Inflammatory macrophage treated with lipopolysaccharide for 1 hour (primary cell): ENCODE results near the gene INS.
A peak's percentile ranks its signal among the peaks of the same experiment; 100 is the strongest.

ENCODE experiments used
- DNase-seq, 2 donors: peaks; one replicate each; pipeline ENCODE4 v3.0.0-alpha.2; 2020 to 2022

The INS gene

GRCh38 chr11:2143477-2143798 is 17.6 kb downstream of the INS start:
- DNase-seq, result peak; percentile 47 to 59

GRCh38 chr11:2142762-2143202 is 18.2 kb downstream of the INS start:
- peak; percentile 85 to 95 for DNase-seq

GRCh38 chr11:2142300-2142759 is 18.7 kb downstream of the INS start:
- DNase-seq, result peak; percentile 57 to 75

DNA sequence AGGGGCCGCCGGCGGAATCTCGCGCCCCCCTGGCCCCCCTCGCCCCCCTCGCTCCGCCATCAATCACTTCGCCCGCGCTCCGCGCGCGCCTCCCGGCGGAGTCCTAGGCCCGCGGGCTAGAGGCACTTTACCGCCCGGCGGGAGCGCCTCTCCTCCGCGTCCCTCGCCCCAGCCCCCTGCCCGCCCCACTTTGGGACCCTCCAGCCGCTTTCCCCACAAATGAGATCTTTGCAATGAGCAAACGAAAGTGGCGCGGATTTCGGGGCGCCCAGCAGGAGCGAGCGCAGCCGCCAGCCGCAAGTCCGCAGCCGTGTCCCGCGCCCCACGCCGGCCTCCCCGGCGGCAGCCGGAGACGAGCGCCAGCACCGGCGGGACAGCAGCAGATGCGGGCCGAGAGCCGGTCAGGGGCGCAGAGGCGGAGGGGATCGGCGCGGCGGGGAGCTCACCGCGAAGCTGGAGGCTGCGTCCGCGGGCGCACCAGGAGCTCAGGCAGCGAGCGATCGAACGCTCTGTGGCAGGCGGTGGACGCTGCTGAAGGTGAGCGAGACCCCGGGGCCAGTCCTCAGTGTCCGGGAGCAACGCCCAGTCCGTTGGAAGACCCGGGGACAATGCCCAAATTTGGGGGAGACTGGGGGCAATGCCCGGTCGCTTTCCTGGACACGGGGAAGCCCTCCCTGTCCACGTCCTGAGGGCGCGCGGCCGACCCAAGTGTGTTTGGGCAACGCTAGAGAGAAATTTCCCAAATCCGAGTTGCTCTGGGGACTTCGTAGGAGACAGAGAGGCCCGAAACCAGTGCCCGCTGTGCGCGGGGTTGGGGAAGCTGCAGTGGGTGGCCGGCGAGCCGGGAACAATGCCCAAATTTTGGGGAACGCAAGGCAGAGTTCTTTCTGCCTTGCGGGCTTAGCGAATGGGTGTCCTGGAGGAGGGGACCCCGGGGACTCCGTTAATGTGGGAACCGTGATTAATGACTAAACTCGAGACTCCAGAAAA is 20.3 kb downstream of the INS start:
- DNase-seq, result no peak

GRCh38 chr11:2139621-2140337 is 21.2 kb downstream of the INS start:
- no peak for DNase-seq

DNA sequence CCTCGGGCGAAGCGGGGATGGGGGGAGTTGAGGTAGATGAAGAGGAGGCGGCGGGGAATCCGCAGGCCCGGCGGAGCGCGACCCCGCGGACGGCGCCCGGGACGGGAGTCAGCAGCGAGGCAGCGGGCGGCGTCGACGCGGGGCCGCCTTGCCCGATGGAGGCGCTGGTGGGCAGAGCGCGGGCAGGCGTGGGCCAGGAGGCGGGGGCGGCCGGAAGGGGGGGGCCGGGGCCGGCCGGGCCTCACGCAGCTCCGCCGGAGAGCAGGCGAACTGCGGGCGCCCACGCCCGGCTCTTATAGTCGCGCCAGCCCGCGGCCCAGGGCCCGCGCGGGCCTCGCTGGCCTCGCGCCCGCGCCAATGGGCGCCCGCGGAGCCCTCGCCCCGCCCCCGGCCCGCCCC is 21.9 kb downstream of the INS start, which contains the start of gene IGF2:
IGF2 (minus strand) TSS at position 267 of the 399 bp plus-strand sequence. CDS start 3,866 bp downstream, outside the sequence.
- DNase-seq, result no peak

DNA sequence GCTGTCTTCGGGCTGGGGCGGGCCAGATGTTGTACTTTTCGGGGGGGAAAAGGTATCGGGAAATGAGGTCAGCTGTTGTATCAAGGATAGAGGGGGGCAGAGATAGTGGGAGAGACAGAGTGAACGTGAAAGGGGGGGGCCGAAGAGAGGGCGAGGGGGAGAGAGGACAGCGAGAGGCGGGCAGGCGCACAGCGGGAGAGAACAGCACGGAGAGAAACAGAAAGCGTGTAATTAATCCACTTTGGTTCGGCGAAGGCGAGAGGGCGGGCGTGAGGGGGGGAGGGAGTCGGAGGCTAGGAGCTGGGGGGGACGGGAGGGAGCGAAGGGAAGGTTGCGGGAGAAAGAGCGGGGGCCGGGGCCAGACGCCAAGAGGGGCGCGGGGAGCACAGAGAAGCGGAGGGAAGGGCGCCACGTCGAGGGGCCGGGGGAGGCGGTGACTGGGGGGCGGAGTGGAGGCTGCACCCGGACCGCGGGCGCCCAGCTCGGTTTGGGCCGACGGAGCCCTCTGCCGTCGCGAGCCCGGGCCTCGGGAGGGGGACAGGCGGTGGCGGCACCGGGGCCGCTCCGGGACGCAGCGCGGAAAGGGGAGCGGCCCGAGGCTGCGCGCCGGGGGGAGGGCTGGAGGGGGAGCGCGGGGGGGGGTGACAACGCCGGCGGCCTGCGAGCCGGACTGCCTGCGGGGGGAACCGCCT is 22.4 kb downstream of the INS start:
- no peak for DNase-seq

GRCh38 chr11:2138068-2138430 is 23.0 kb downstream of the INS start:
- no peak for DNase-seq

DNA sequence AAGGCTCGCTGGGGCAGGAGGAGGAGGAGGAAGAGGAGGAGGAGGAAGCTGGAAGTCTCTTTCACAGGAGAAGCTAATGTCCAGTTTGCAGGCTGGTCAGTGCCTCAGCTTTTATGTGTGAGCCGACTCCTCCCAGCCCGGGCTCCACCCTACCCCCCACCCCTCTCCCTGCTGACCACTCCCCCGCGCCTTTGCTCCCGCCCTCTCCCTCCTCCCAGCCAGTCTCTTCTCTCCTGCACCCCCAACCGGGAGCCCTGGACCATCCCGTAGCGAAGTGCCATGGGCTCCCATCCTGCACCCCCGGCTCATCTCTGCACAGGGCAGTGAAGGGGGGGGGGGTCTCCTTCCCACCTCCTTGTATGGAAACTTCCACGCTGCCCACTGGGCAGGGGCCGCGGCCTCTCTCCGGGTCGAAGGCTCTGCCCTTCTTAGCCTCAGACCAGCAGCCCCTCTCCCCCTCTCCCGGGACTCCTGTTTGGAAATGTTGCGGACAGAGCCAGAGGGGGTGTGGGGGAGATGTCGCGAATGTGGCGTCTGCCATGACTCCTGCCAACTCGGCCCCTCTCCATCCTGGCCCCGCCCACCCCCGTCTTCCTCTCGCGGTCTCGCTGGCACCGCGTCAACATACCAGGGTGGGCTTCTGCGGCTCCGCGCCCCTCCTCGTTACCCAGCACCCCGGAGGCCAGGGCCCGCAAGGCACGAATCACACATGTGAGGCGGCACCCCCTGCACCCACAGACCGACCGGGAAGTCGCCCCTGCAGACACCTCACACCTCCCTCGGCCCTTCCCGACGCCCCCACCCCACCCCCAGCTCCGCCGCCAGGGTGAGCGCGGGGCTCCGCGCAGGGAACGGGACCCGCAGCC is 23.6 kb downstream of the INS start:
- no peak for DNase-seq

DNA sequence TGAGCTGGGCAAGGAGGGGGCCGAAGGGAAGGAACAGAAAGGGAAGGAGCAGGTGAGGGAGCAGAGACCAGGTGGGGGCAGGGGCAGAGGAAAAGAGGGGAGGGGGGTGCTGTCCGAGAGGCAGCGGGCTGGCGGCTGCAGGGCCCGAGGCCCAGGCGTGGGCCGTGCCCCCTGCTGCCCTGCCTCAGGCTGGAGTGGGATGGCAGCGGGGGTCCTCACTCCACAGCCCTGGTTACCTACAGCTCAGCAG is 24.1 kb downstream of the INS start:
- no peak for DNase-seq

DNA sequence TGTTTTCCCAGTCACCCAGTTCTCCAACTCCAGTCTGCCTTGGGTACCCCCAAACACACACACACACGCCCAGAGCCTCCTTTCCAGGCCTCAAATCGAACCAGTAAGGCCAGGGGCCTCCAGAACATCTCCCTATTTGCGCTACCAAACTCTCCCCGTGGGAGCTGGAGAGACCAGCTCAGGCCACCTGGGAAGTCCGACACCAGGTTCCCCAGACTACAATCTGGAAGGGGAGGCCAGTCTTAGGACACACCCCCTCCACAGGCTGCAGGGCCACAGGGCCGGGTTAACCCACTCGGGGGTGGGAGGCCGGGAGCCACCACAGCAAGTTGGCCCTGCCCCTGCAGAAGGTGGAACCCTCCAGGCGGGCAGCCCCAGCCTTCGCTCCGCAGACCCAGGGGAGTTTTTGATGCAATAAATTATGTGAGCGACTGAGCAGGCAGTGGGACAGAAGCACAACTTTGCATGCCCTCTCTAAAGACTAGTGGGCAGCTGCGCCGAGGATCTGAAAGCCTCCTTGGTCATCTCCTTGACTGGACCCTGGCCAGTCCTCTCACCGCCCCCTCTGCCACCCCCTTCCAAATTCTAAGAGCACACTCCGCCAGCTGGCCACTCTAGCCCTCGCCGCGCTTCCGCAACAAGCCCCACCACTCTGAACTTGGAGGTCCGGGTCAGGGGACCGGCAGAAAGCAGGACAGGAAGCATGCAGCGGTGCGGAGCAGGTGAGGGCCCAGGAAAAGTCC is 24.6 kb downstream of the INS start:
- DNase-seq, result no peak

DNA sequence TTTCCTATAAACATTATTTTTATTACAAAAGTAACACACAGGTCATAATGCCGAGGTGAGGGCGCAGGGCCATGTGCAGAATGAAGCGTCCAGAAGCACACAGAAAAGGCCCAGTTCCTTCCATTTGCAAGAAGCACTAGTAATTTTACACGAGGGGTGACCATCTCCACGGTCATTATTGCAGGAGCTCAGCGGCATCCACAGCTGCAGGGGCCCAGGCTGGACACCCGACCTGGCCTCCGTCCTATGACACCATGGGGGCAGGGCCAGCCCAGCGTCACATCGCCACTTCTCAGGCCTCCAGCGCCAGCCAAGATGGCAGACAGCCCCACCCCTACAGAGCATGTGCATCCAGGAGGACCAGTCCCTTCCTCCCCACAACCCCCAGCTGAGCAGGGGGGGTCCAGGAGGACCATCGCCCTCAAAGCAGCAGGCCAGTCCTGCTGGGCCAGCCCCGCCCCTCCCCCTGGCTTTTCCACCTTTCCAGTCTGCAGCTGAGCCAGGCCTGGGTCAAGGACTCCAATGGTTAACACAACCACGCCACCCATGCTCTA is 25.3 kb downstream of the INS start:
- DNase-seq, result no peak

DNA sequence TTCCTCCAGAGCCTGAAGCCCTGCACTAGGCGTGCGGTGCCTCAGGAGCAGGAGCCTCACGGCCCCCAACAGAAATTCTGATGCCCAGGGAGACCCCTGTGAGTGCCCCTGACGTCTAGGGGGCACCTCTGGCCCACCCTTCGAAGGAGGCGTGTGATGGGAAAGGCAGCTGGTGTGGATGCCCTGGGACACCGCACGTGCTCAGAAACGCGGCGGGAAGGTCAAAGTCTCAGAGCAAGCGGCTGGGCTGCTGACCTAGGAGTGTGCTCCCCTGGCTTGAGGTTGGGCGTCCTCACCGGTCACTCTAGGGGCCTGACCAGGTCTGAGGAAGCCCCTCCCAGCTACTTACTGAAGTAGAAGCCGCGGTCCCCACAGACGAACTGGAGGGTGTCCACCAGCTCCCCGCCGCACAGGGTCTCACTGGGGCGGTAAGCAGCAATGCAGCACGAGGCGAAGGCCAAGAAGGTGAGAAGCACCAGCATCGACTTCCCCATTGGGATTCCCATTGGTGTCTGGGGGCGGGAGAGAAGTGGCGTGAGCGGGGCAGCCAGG is 25.9 kb downstream of the INS start:
- DNase-seq, result no peak

DNA sequence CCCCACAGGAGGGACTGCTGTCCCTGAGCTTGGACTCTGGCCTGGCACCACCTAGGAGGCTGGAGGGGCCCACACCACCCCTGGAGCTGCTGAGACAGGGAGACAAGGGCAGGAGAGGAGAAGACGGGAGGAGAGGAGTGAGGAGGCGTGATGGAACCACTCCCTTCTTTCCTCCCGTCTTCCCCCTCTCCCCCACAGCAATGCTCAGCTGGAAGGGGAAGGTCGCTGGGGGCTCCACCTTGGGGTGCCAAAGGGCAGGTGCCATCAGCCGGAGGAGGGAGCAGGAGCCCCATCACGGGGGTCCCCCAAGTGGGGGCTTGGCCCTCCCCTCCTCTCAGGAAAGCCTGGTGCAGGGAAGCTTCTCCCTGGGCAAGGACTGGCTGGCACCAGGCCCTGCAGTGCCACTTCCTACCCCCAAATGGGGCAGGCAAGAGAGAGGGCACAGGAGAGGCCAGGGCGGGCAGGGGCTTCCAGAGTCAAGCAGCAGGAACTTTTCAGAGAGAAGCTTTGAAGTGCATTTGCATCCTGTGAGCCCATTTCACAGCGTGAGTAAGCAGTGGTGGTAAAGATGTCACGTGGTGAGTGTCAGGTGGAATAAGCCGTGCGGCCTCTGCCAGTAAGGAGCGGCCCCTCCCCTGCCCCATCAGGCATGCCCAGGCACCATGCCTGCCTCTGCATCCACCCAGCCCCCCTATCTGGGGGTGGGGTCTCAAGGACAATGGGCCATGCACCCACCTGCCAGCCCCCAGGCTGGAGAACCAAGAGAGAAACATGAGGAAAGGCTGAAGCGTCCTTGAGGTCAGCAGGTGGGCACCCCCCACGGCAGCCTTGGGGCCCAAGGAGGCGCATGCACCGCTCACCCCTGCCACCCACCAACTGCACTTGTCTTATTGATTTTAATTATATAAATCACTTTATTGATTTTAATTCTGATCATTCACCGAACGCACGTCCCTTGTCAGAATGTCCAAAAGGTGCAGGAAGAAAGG is 26.7 kb downstream of the INS start:
- no peak for DNase-seq

- DNase-seq, result no peak
These were observed 27.6 kb downstream of the INS start for GRCh38 chr11:2133241-2134021.

GRCh38 chr11:2132874-2133240 is 28.2 kb downstream of the INS start:
- DNase-seq, result no peak

DNA sequence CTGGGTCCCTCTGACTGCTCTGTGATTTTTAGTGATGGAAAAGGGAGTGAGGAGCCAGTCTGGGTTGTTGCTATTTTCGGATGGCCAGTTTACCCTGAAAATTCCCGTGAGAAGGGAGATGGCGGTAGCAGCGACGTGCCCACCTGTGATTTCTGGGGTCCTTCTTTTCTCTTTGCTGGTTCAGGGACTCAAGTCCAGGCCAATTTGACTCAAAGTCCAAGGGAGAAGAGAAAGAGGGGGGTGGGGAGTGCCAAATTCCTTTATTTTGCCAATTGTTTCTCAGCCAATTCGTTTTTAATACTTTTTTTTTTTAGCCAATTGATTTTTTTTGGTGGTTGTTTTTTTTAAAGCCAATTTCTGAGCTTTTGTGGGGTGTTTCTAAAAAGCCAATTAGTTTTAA is 28.8 kb downstream of the INS start:
- DNase-seq, result no peak

DNA sequence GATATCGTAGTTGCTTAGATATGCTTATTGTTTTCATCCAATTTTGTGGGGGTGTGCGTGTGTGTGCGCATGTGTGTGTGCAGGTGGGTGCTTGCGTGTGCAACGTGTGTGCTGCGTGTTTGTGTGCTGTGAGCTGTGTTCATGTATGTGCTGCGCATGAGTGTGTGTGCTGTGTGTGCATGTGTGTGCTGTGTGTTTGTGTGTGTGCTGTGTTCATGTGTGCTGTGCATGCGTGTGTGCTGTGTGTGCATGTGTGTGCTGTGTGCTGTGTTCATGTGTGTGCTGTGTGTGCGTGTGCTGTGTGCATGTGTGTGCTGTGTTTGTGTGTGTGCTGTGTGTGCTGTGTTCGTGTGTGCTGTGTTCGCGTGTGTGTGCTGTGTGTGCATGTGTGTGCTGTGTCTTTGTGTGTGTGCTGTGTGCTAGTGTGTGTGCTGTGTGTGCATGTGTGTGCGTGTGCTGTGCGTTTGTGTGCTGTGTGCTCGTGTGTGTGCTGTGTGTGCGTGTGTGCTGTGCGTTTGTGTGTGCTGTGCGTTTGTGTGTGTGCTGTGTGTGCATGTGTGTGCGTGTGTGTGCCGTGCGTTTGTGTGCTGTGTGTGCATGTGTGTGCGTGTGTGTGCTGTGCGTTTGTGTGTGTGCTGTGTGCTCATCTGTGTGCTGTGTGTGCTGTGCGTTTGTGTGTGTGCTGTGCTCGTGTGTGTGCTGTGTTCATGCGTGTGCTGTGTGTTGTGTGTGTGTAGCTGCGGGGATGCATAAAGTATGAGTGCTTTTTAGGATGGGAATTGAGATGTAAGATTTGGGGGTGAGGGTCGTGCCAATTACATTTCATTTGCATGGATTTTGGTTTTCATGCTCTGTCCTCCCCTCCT is 29.4 kb downstream of the INS start:
- no peak for DNase-seq
